MCF 10A (cell line): Measurements from ENCODE around the gene C12orf43. TPM values are rescaled to one million over a fixed set of nuclear protein-coding genes. Genes with fewer than 3 reads are reported as not detected.

Experiments
- BruUV-seq: library from RNA; stranded (reverse); fragments of 400-500 nt; replicated peaks from 2 replicates; lab custom pipeline; 2021; lab: Mats Ljungman, UMichigan
- CTCF ChIA-PET: fragments of 300-600 bp; sonication (Branson Sonifier 250); formaldehyde crosslinking; extraction: SDS; loops from one replicate; lab custom pipeline; 2021; ENCODE audit warnings: antibody characterized with exemption, inconsistent platforms; lab: Yijun Ruan, JAX
- POLR2A ChIA-PET: fragments of 300-600, 350-650 bp; sonication (Branson Sonifier 250); formaldehyde crosslinking; extraction: SDS; loops from one replicate; lab custom pipeline; 2020; ENCODE audit warnings: antibody characterized with exemption, inconsistent platforms; lab: Yijun Ruan, JAX
- DNase-seq: peaks from one replicate; pipeline ENCODE4 v3.0.0-alpha.2; 2018; ENCODE audit not compliant: unreplicated experiment
- H3K27ac Mint-ChIP-seq: one replicate; pipeline ENCODE4 v1.8.0; 2022; ENCODE audit warnings: mild to moderate bottlenecking, low read depth, mixed read lengths; ENCODE audit not compliant: unreplicated experiment
- H3K27me3 Mint-ChIP-seq: one replicate; pipeline ENCODE4 v1.8.0; 2022; ENCODE audit warnings: mixed read lengths; ENCODE audit not compliant: insufficient read depth, unreplicated experiment
- H3K36me3 Mint-ChIP-seq: one replicate; pipeline ENCODE4 v1.8.0; 2022; ENCODE audit warnings: mild to moderate bottlenecking, moderate library complexity, mixed read lengths; ENCODE audit not compliant: insufficient read depth, unreplicated experiment
- H3K4me1 Mint-ChIP-seq: one replicate; pipeline ENCODE4 v1.8.0; 2022; ENCODE audit warnings: mixed read lengths; ENCODE audit not compliant: insufficient read depth, unreplicated experiment
- H3K4me3 Mint-ChIP-seq: one replicate; pipeline ENCODE4 v1.8.0; 2022; ENCODE audit warnings: mild to moderate bottlenecking, moderate library complexity, mixed read lengths; ENCODE audit not compliant: unreplicated experiment
- H3K9me3 Mint-ChIP-seq: one replicate; pipeline ENCODE4 v1.8.0; 2022; ENCODE audit warnings: mixed read lengths; ENCODE audit not compliant: unreplicated experiment
- CTCF ChIP-seq: fragments of 200-600 bp; IDR thresholded peaks from one replicate; pipeline ENCODE4 v1.8.0; 2022; ENCODE audit warnings: antibody characterized with exemption, mild to moderate bottlenecking; ENCODE audit not compliant: unreplicated experiment
- intact Hi-C: fragments of 100-400 bp; cut with micrococcal nuclease; formaldehyde crosslinking; loops from 2 replicates; pipeline ENCODE4 v1.14.1; 2022
- total RNA-seq: library from RNA; stranded (reverse); gene quantifications from 2 replicates; pipeline ENCODE4 v1.2.3, GENCODE V29; 2022

Gene C12orf43
- total RNA-seq, 1 experiment from 2014 or later, result 18.9 TPM

- DNase-seq, result no peak
- H3K4me1 Mint-ChIP-seq, result no peaks in the 10 kb centered on the region
- peaks cover 16% of the 10 kb centered on the region for H3K9me3 Mint-ChIP-seq
- no peaks in the 10 kb centered on the region for H3K36me3 Mint-ChIP-seq
- BruUV-seq, result no TSS peak
- no peak for TF ChIP-seq CTCF
- ChIA-PET POLR2A (interaction anchor here (2.2 kb wide), 1 partner anchor 9 kb away, joined by 6 read pairs; no protein-coding TSS in a partner anchor), CTCF (interaction anchor here (1.4 to 1.7 kb wide), 2 partner anchors 20 to 635 kb away, joined by 3 to 4 read pairs; no protein-coding TSS in a partner anchor)
- H3K27me3 Mint-ChIP-seq, result peaks cover 35% of the 10 kb centered on the region
- H3K27ac Mint-ChIP-seq, result no peak overlapping the region
- intact Hi-C loops, result no loop called here
- no peak overlapping the region for H3K4me3 Mint-ChIP-seq
These were observed 24.3 kb downstream of the C12orf43 start for GRCh38 chr12:120991965-120992364.

DNA sequence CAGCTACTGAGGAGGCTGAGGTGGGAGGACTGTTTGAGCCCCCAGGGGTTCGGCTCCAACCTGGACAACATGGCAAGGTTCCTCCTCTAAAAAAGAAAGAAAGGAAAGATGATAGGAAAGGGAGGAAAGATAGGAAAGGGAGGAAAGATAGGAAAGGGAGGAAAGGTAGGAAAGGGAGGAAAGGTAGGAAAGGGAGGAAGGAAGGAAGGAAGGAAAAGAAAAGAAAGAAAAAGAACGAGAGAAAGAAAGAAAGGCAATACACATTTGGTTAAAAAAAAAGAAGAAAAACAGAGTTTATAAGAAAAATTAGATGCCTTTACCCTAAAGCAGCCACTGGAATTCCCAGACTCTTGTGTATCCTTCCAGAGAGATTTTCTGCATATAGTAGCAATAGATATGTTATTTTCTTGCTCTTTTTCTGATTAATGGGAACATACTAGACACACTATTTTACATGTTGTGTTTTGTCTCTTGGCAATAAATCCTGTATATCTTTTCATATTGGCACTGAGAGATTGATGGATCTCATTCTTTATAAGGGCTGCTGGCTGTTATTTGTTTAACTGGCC is 25.7 kb downstream of the C12orf43 start:
- ChIA-PET POLR2A (no interaction called here), CTCF (interaction anchor here (1.1 kb wide), 1 partner anchor 341 kb away, joined by 5 read pairs; no protein-coding TSS in a partner anchor)
- H3K27ac Mint-ChIP-seq, result no peak overlapping the region
- no peaks in the 10 kb centered on the region for H3K4me1 Mint-ChIP-seq
- intact Hi-C loops, result no loop called here
- peaks cover 13% of the 10 kb centered on the region for H3K9me3 Mint-ChIP-seq
- H3K4me3 Mint-ChIP-seq, result no peak overlapping the region
- no peaks in the 10 kb centered on the region for H3K36me3 Mint-ChIP-seq
- no peak for TF ChIP-seq CTCF
- no peak for DNase-seq
- no TSS peak for BruUV-seq
- H3K27me3 Mint-ChIP-seq, result peaks cover 29% of the 10 kb centered on the region

GRCh38 chr12:120989687-120990086 is 26.6 kb downstream of the C12orf43 start:
- POLR2A ChIA-PET, result interaction anchor here (0.6 kb wide), 1 partner anchor 18 kb away, joined by 3 read pairs; no protein-coding TSS in a partner anchor
- H3K4me3 Mint-ChIP-seq, result no peak overlapping the region
- CTCF ChIA-PET, result interaction anchor here (1.1 kb wide), 1 partner anchor 340 kb away, joined by 5 read pairs; no protein-coding TSS in a partner anchor
- no peaks in the 10 kb centered on the region for H3K36me3 Mint-ChIP-seq
- intact Hi-C loops, result no loop called here
- H3K4me1 Mint-ChIP-seq, result no peaks in the 10 kb centered on the region
- peaks cover 21% of the 10 kb centered on the region for H3K27me3 Mint-ChIP-seq
- DNase-seq, result no peak
- peaks cover 4% of the 10 kb centered on the region for H3K9me3 Mint-ChIP-seq
- no TSS peak for BruUV-seq
- H3K27ac Mint-ChIP-seq, result no peak overlapping the region
- no peak for TF ChIP-seq CTCF

GRCh38 chr12:120988658-120989057 is 27.6 kb downstream of the C12orf43 start:
- BruUV-seq, result no TSS peak
- intact Hi-C loops, result no loop called here
- peaks cover 4% of the 10 kb centered on the region for H3K4me1 Mint-ChIP-seq
- no peak overlapping the region for H3K27ac Mint-ChIP-seq
- no peaks in the 10 kb centered on the region for H3K9me3 Mint-ChIP-seq
- CTCF ChIA-PET, result no interaction called here
- no peaks in the 10 kb centered on the region for H3K36me3 Mint-ChIP-seq
- peaks cover 21% of the 10 kb centered on the region for H3K27me3 Mint-ChIP-seq
- TF ChIP-seq CTCF, result no peak
- POLR2A ChIA-PET, result no interaction called here
- no peak overlapping the region for H3K4me3 Mint-ChIP-seq
- no peak for DNase-seq
